H1 (cell line): Measurements from ENCODE around the gene CBY1. TPM values are rescaled to one million over a fixed set of nuclear protein-coding genes. Genes with fewer than 3 reads are reported as not detected.

Source experiments
- CTCF ChIA-PET: fragments of 300-600 bp; sonication (Branson Sonifier 250); formaldehyde crosslinking; loops from one replicate; lab custom pipeline; 2021; ENCODE audit not compliant: partially characterized antibody; lab: Charles Lee
- POLR2A ChIA-PET: fragments of 300-600 bp; sonication (Branson Sonifier 250); formaldehyde crosslinking; loops from one replicate; lab custom pipeline; 2021; ENCODE audit warnings: inconsistent platforms; ENCODE audit not compliant: partially characterized antibody; lab: Charles Lee
- DNase-seq, 2 experiments: peaks; one replicate each; pipeline versions ENCODE4 v3.0.0 to v3.0.0-alpha.2; 2010 to 2022; ENCODE audit warnings: low spot score in 2 of 2, low read depth in 1 of 2, mixed read lengths in 1 of 2
- FAIRE-seq: peaks from 2 replicates; lab custom pipeline; 2011; peaks lifted over from hg19 to GRCh38; lab: Jason Lieb, UNC
- H2AFZ ChIP-seq: 2 replicates; pipeline ENCODE4 v1.8.1; 2012; ENCODE audit warnings: low read length, inconsistent platforms
- H2AK5ac ChIP-seq: 2 replicates; pipeline ENCODE4 v1.6.1; 2013; ENCODE audit warnings: low read depth, low read length
- H2BK120ac ChIP-seq: replicated peaks from 2 replicates; pipeline ENCODE3; 2013; ENCODE audit warnings: low read depth, low read length, inconsistent platforms
- H2BK12ac ChIP-seq: 2 replicates; pipeline ENCODE4 v1.6.1; 2013; ENCODE audit warnings: low read depth, low read length
- H2BK15ac ChIP-seq: 2 replicates; pipeline ENCODE4 v1.6.1; 2013; ENCODE audit warnings: low read length
- H2BK20ac ChIP-seq: 2 replicates; pipeline ENCODE4 v1.6.1; 2013; ENCODE audit warnings: low read length
- H2BK5ac ChIP-seq: 2 replicates; pipeline ENCODE4 v1.6.1; 2013; ENCODE audit warnings: low read depth, low read length
- H3K14ac ChIP-seq: 2 replicates; pipeline ENCODE4 v1.6.1; 2013; ENCODE audit warnings: inconsistent platforms; ENCODE audit not compliant: insufficient read length
- H3K18ac ChIP-seq: 2 replicates; pipeline ENCODE4 v1.6.1; 2013; ENCODE audit warnings: low read length; ENCODE audit errors: extremely low read depth
- H3K23ac ChIP-seq: 2 replicates; pipeline ENCODE4 v1.6.1; 2013; ENCODE audit warnings: inconsistent platforms; ENCODE audit not compliant: insufficient read length
- H3K23me2 ChIP-seq: 2 replicates; pipeline ENCODE4 v1.6.1; 2013; ENCODE audit warnings: low read depth, low read length
- H3K27ac ChIP-seq: 2 replicates; pipeline ENCODE4 v1.6.1; 2011; ENCODE audit warnings: low read depth, low read length, inconsistent platforms
- H3K27me3 ChIP-seq, 4 experiments: replicated peaks in 1 of 4; 1 replicate in 1 of 4; 2 replicates in 3 of 4; pipeline versions ENCODE4 v1.6.1 to v1.8.1; 2011 to 2013; ENCODE audit warnings: low read length in 3 of 4, mild to moderate bottlenecking in 3 of 4, inconsistent platforms in 2 of 4, mixed read lengths in 2 of 4, moderate library complexity in 1 of 4; ENCODE audit not compliant: control insufficient read depth in 3 of 4, insufficient read depth in 3 of 4; ENCODE audit errors: extremely low read depth in 1 of 4
- H3K36me3 ChIP-seq, 4 experiments: 2 replicates each; pipeline versions ENCODE4 v1.6.1 to v1.8.1; 2011 to 2013; ENCODE audit warnings: mild to moderate bottlenecking in 4 of 4, low read length in 3 of 4, moderate library complexity in 2 of 4, control low read depth in 1 of 4, inconsistent platforms in 1 of 4; ENCODE audit not compliant: insufficient read depth in 4 of 4, control insufficient read depth in 2 of 4
- H3K4ac ChIP-seq: replicated peaks from 2 replicates; pipeline ENCODE3; 2013; ENCODE audit warnings: low read length, low read depth, mixed read lengths, inconsistent platforms; ENCODE audit not compliant: insufficient read length
- H3K4me1 ChIP-seq, 4 experiments: replicated peaks in 1 of 4; 1 replicate in 1 of 4; 2 replicates in 3 of 4; pipeline versions ENCODE4 v1.6.1 to v1.8.1; 2011 to 2013; ENCODE audit warnings: low read length in 3 of 4, inconsistent platforms in 2 of 4, mixed read lengths in 1 of 4; ENCODE audit not compliant: insufficient read depth in 4 of 4, control insufficient read depth in 3 of 4
- H3K4me2 ChIP-seq, 2 experiments: 2 replicates each; pipeline versions ENCODE4 v1.6.1 to v1.8.1; 2011 to 2013; ENCODE audit warnings: low read depth in 2 of 2, low read length in 2 of 2, control low read depth in 1 of 2, inconsistent platforms in 1 of 2, mild to moderate bottlenecking in 1 of 2; ENCODE audit not compliant: insufficient read depth in 1 of 2
- H3K4me3 ChIP-seq, 4 experiments: fragments of 200-600, 300-600 bp in 1 of 4; sonication (generic), shearing (Covaris generic), sonication (Bioruptor Twin) in 1 of 4; 2 replicates each; pipeline versions ENCODE4 v1.5.1 to v1.8.1; 2011 to 2016; ENCODE audit warnings: low read length in 4 of 4, low read depth in 3 of 4, control low read depth in 2 of 4, inconsistent platforms in 2 of 4, mild to moderate bottlenecking in 2 of 4, mixed read lengths in 1 of 4, moderate library complexity in 1 of 4; ENCODE audit not compliant: insufficient read depth in 2 of 4; ENCODE audit errors: extremely low read depth in 1 of 4
- H3K56ac ChIP-seq: replicated peaks from 2 replicates; pipeline ENCODE3; 2013; ENCODE audit warnings: low read depth, mild to moderate bottlenecking, mixed read lengths, low read length, inconsistent platforms; ENCODE audit not compliant: insufficient read length
- H3K79me1 ChIP-seq: 2 replicates; pipeline ENCODE4 v1.6.1; 2013; ENCODE audit warnings: low read depth, low read length, control low read depth
- H3K79me2 ChIP-seq, 2 experiments: 2 replicates each; pipeline versions ENCODE4 v1.6.1 to v1.8.1; 2012 to 2013; ENCODE audit warnings: low read length in 2 of 2, mild to moderate bottlenecking in 2 of 2, inconsistent platforms in 1 of 2; ENCODE audit not compliant: insufficient read depth in 2 of 2, control insufficient read depth in 1 of 2
- H3K9ac ChIP-seq, 4 experiments: replicated peaks in 1 of 4; 1 replicate in 1 of 4; 2 replicates in 3 of 4; pipeline versions ENCODE4 v1.6.1 to v1.8.1; 2011 to 2013; ENCODE audit warnings: low read depth in 3 of 4, low read length in 3 of 4, control low read depth in 2 of 4, mild to moderate bottlenecking in 2 of 4, moderate library complexity in 2 of 4, inconsistent platforms in 1 of 4; ENCODE audit errors: extremely low read depth in 1 of 4
- H3K9me3 ChIP-seq, 2 experiments: 2 replicates each; pipeline versions ENCODE4 v1.6.1 to v1.8.1; 2012 to 2013; ENCODE audit warnings: mild to moderate bottlenecking in 2 of 2, moderate library complexity in 2 of 2, control low read depth in 1 of 2, inconsistent platforms in 1 of 2, low read depth in 1 of 2, low read length in 1 of 2, mixed read lengths in 1 of 2; ENCODE audit not compliant: insufficient read depth in 2 of 2
- H4K20me1 ChIP-seq, 2 experiments: replicated peaks in 1 of 2; 2 replicates each; pipeline versions ENCODE3 to v1.8.1; 2011 to 2013; ENCODE audit warnings: inconsistent platforms in 2 of 2, low read length in 2 of 2, mild to moderate bottlenecking in 1 of 2; ENCODE audit not compliant: insufficient read depth in 2 of 2, control insufficient read depth in 1 of 2
- H4K5ac ChIP-seq: 2 replicates; pipeline ENCODE4 v1.6.1; 2013; ENCODE audit warnings: low read length, low read depth, mixed read lengths, inconsistent platforms; ENCODE audit not compliant: insufficient read length
- H4K8ac ChIP-seq: 2 replicates; pipeline ENCODE4 v1.8.0; 2013; ENCODE audit warnings: mild to moderate bottlenecking, moderate library complexity, low read length, inconsistent platforms; ENCODE audit not compliant: insufficient read depth; ENCODE audit errors: extremely low read depth
- H4K91ac ChIP-seq: replicated peaks from 2 replicates; pipeline ENCODE3; 2013; ENCODE audit warnings: low read length, mixed read lengths, inconsistent platforms; ENCODE audit not compliant: insufficient read length
- KDM4A ChIP-seq: IDR thresholded peaks from one replicate; pipeline ENCODE4 v1.7.1; 2012; ENCODE audit warnings: low read depth, mild to moderate bottlenecking, moderate library complexity, low read length, inconsistent platforms; ENCODE audit not compliant: severe bottlenecking
- WGBS, 2 experiments: shearing (Covaris generic) in 1 of 2; methylation state at CpG; one replicate each; pipeline versions ENCODE4 v1.1.6 to v1.1.7; 2013 to 2015; ENCODE audit warnings: low lambda C conversion rate in 2 of 2, mixed read lengths in 2 of 2, inconsistent platforms in 1 of 2, low coverage in 1 of 2, missing lambda C conversion rate in 1 of 2; ENCODE audit not compliant: insufficient replicate concordance in 2 of 2, insufficient coverage in 1 of 2, insufficient read length in 1 of 2; ENCODE audit errors: extremely low coverage in 1 of 2, missing lambda C conversion rate in 1 of 2; 5-methylcytosine and 5-hydroxymethylcytosine counted together
- polyA plus RNA-seq, 7 experiments: library from polyadenylated mRNA; depleted of rRNA in 3 of 7; stranded (reverse) in 5 of 7; unstranded in 2 of 7; fragments of >200 nt in 5 of 7; fragments of 200-250 nt in 2 of 7; gene quantifications; 1 replicate in 5 of 7; 2 replicates in 1 of 7; 4 replicates in 1 of 7; pipeline versions ENCODE4 v1.2.1 to v1.2.3, GENCODE V29; 2011 to 2013; ENCODE audit warnings: missing spikeins in 2 of 7, mixed read lengths in 2 of 7
- total RNA-seq: library from RNA; stranded (reverse); fragmentation: NEBNext Ultra II Directional; extraction: Animal tissue kit (Norgen Biotek cat#: 25700); gene quantifications from 2 replicates; pipeline ENCODE4 v1.2.1, GENCODE V29; 2021

CBY1 gene
- total and polyA plus RNA-seq, 2 of the 8 experiments (the other 6 are each of a cell fraction or from before 2014, with no cell fraction given) = 23.2 to 30.2 TPM

DNA sequence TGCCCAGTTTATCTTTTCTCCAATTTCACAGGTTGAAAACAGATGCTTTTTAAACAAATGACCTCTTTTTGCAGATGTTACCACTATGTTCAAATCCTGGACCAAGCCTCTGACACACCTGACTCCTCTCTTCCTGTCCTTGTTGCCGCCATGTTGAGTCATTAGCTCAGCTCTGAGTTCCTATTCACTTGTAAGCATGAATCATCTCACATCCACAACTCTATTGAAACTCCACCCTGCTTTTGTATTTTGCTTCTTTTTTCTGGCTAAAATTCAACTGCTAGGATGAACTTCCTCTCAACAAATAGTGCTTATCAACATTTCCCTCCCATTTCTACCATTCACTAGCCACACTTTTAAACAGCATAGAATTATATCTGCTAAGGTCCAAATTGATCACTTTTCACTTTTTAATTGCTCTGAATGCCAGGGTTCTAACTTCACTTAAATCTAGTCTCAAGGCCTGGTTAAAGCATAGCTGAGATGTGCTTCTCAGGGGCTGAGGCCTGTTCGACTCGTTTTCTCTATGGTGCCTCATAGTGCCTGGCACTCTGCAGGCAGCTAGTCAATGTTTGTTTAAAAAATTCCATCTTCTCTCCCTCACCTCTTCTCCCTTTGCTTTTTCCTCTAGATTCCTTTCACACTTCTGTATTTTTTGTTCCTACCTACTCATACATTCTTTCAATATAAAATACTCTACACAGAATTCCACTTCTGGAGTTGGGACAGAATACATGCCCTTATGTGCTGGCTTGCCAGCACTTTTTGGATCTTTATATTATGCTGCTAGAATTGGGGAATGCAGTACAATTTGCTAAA, 40.4 kb downstream of the CBY1 start:
- CTCF ChIA-PET = interaction anchor here (0.6 to 1.5 kb wide), 5 partner anchors 8 to 700 kb away, joined by 3 to 4 read pairs (median 3); partner anchors contain the start of gene TOMM22
- no peak overlapping the region for H3K4ac ChIP-seq
- peaks cover 10% of the 10 kb centered on the region for H3K23me2 ChIP-seq
- no peak overlapping the region for H2BK120ac ChIP-seq
- 0 out of 4 replicates have a peak overlapping the region, but pooled peaks have one; percentile 17 to 24 for H3K4me2 ChIP-seq
- H3K79me2 ChIP-seq = peaks cover 0 to 38% of the 10 kb centered on the region in 2 experiments; a peak in 2 of 4 replicates
- H4K20me1 ChIP-seq = peaks cover 0 to 6% of the 10 kb centered on the region in 2 experiments
- no peak overlapping the region for H3K27ac ChIP-seq
- H2AFZ ChIP-seq = no peak overlapping the region
- H4K91ac ChIP-seq = no peak overlapping the region
- no peaks in the 10 kb centered on the region for H3K9me3 ChIP-seq
- no peak overlapping the region for H4K8ac ChIP-seq
- peaks cover 9% of the 10 kb centered on the region; the same call in 1 of the 2 replicates for H3K79me1 ChIP-seq
- H3K18ac ChIP-seq = no peak overlapping the region
- no peak overlapping the region for H4K5ac ChIP-seq
- H3K56ac ChIP-seq = no peak overlapping the region
- no peak overlapping the region for H3K9ac ChIP-seq
- no peak for TF ChIP-seq KDM4A
- TF ChIP-seq, all 59 proteins: peak for 0
- Histone ChIP-seq H2BK15ac (no peak overlapping the region), H2BK5ac (no peak overlapping the region), H3K27me3 (no peaks in the 10 kb centered on the region), H3K14ac (no peak overlapping the region), H3K23ac (no peak overlapping the region), H2BK12ac (no peak overlapping the region), H2BK20ac (no peak overlapping the region), H2AK5ac (no peak overlapping the region), H3K4me1 (peaks cover 2 to 10% (median 5%) of the 10 kb centered on the region in 4 experiments; a peak in 6 of 7 replicates), H3K36me3 (no peaks in the 10 kb centered on the region; a peak in 2 of 8 replicates), H3K4me3 (no peak overlapping the region)
- no peak for DNase-seq
- FAIRE-seq = no peak
- WGBS, 2 experiments = 95% methylated on average over 3 of the region's 3 CpGs; no CpG with 5 or more reads in 1 of the 2 experiments
- POLR2A ChIA-PET = interaction anchor here (0.7 to 13.1 kb wide), 4 partner anchors 8 to 15 kb away, joined by 3 to 123 read pairs (median 6); partner anchors contain the start of genes GTPBP1 and TOMM22
